Mesendoderm (in vitro differentiated cells): ENCODE data around the gene YPEL1.
"Not testable (repeated sequence)": the region's sequence is repeated elsewhere in the genome, so short reads cannot be mapped to it uniquely, and the experiment has no call there.

Experiments used
- DNase-seq: peaks from one replicate; pipeline ENCODE4 v3.0.0; 2013
- H2AK5ac ChIP-seq: 2 replicates; pipeline ENCODE4 v1.6.1; 2013; ENCODE audit warnings: low read length, inconsistent platforms
- H2BK120ac ChIP-seq: 2 replicates; pipeline ENCODE4 v1.6.1; 2013; ENCODE audit warnings: low read depth, mild to moderate bottlenecking, low read length, moderate library complexity, mixed read lengths
- H2BK15ac ChIP-seq: replicated peaks from 2 replicates; pipeline ENCODE4 v1.6.1; 2013; ENCODE audit warnings: low read depth, mild to moderate bottlenecking, moderate library complexity
- H2BK5ac ChIP-seq: 2 replicates; pipeline ENCODE4 v1.6.1; 2013; ENCODE audit warnings: low read length, inconsistent platforms
- H3K18ac ChIP-seq: 2 replicates; pipeline ENCODE4 v1.6.1; 2013; ENCODE audit warnings: mild to moderate bottlenecking, low read length, mixed read lengths
- H3K23ac ChIP-seq: one replicate; pipeline ENCODE4 v1.6.1; 2013; ENCODE audit warnings: low read length
- H3K27ac ChIP-seq: 2 replicates; pipeline ENCODE4 v1.5.1; 2013; ENCODE audit warnings: low read depth, mild to moderate bottlenecking, inconsistent platforms, low read length, moderate library complexity
- H3K27me3 ChIP-seq: 2 replicates; pipeline ENCODE4 v1.6.1; 2013; ENCODE audit warnings: low read length, control low read depth, mild to moderate bottlenecking, inconsistent platforms; ENCODE audit not compliant: insufficient read depth, poor library complexity
- H3K36me3 ChIP-seq: 2 replicates; pipeline ENCODE4 v1.6.1; 2013; ENCODE audit warnings: low read length, inconsistent platforms; ENCODE audit not compliant: control insufficient read depth, insufficient read depth
- H3K4ac ChIP-seq: one replicate; pipeline ENCODE4 v1.6.1; 2013; ENCODE audit warnings: low read depth, mild to moderate bottlenecking, low read length, moderate library complexity
- H3K4me1 ChIP-seq: 2 replicates; pipeline ENCODE4 v1.6.1; 2013; ENCODE audit warnings: low read depth, low read length, inconsistent platforms; ENCODE audit not compliant: control insufficient read depth
- H3K4me2 ChIP-seq: 2 replicates; pipeline ENCODE4 v1.6.1; 2013; ENCODE audit warnings: low read length
- H3K4me3 ChIP-seq: 2 replicates; pipeline ENCODE4 v1.5.1; 2013; ENCODE audit warnings: mild to moderate bottlenecking, low read length
- H3K56ac ChIP-seq: one replicate; pipeline ENCODE4 v1.6.1; 2013; ENCODE audit warnings: low read length
- H3K79me1 ChIP-seq: 2 replicates; pipeline ENCODE4 v1.6.1; 2013; ENCODE audit warnings: low read length, inconsistent platforms
- H3K79me2 ChIP-seq: 2 replicates; pipeline ENCODE4 v1.6.1; 2013; ENCODE audit warnings: mild to moderate bottlenecking, low read length; ENCODE audit not compliant: control insufficient read depth, insufficient read depth
- H3K9ac ChIP-seq: 2 replicates; pipeline ENCODE4 v1.6.1; 2013; ENCODE audit warnings: low read length, inconsistent platforms
- H4K5ac ChIP-seq: one replicate; pipeline ENCODE4 v1.6.1; 2013; ENCODE audit warnings: low read length
- H4K8ac ChIP-seq: one replicate; pipeline ENCODE4 v1.6.1; 2013; ENCODE audit warnings: low read depth, mild to moderate bottlenecking, control low read depth, low read length, moderate library complexity
- WGBS: extraction: QIAGEN DNeasy Blood & Tissue Kit; methylation state at CpG from one replicate; pipeline ENCODE4 v1.1.7; 2013; ENCODE audit warnings: low lambda C conversion rate, missing lambda C conversion rate; ENCODE audit not compliant: insufficient coverage; ENCODE audit errors: extremely low coverage; 5-methylcytosine and 5-hydroxymethylcytosine counted together

YPEL1 gene

DNA sequence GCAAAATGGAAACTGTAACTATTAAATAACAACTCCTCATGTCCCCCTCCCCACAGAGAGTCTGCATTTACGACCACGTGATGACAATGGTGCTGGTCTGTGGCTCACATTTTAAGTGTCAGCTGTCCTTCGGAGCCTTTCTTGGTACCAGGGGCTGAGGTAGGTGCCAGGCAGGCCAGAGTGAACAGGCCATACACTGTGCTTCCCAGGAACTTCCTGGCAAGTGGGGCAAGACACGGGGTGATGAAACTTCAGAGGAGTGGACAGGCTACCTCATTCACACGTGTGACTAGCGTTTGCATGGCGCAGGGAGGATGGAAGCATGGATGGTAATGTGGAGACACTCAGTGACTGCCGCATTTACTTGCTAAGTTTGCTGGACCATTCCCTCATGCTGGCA, 10.4 kb upstream of the YPEL1 start:
- no peak overlapping the region for H2BK15ac ChIP-seq
- no peak overlapping the region for H2BK5ac ChIP-seq
- no peak for DNase-seq
- no peak overlapping the region for H3K27ac ChIP-seq
- no peak overlapping the region for H3K18ac ChIP-seq
- H4K8ac ChIP-seq: no peak overlapping the region
- H3K9ac ChIP-seq: no peak overlapping the region
- H3K4me2 ChIP-seq: no peak overlapping the region
- no peaks in the 10 kb centered on the region for H3K79me2 ChIP-seq
- no peaks in the 10 kb centered on the region for H3K27me3 ChIP-seq
- H3K56ac ChIP-seq: no peak overlapping the region
- no peak overlapping the region for H3K4me3 ChIP-seq
- no peaks in the 10 kb centered on the region for H3K79me1 ChIP-seq
- no CpG with 5 or more reads among the region's 8 CpGs for WGBS
- no peak overlapping the region for H4K5ac ChIP-seq
- no peak overlapping the region for H2BK120ac ChIP-seq
- H3K4me1 ChIP-seq: no peaks in the 10 kb centered on the region
- H2AK5ac ChIP-seq: no peak overlapping the region
- H3K36me3 ChIP-seq: no peaks in the 10 kb centered on the region
- H3K23ac ChIP-seq: no peak overlapping the region
- H3K4ac ChIP-seq: no peak overlapping the region

GRCh38 chr22:21744917-21745316, 9.3 kb upstream of the YPEL1 start:
- not testable (repeated sequence) for H3K27ac ChIP-seq
- WGBS: no CpG with 5 or more reads among the region's 6 CpGs

DNA sequence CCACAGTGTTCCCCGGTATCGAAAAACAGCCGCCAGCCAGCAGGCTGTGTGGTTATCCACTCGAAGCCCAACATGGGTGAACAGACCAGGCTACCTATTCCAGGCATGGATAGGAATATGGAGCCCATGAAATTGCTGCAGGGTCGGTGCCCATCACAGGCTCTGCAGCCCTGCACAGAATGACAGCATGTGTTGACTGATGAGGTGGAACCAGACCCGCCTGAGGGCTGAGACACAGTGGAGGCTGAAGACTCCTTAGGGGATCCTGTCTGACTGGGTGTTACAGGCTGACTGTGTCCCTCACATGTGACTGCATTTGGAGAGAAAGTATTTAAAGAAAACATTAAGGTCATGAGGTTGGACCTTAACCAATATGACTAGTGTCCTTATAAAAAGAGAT, 6.2 kb upstream of the YPEL1 start:
- WGBS: no CpG with 5 or more reads among the region's 6 CpGs
- no peaks in the 10 kb centered on the region for H3K27me3 ChIP-seq
- no peak overlapping the region for H3K56ac ChIP-seq
- no peak for DNase-seq
- H4K8ac ChIP-seq: no peak overlapping the region
- H3K4me2 ChIP-seq: no peak overlapping the region
- H3K9ac ChIP-seq: no peak overlapping the region
- H3K27ac ChIP-seq: no peak overlapping the region
- H2BK120ac ChIP-seq: no peak overlapping the region
- no peak overlapping the region for H3K23ac ChIP-seq
- H2BK15ac ChIP-seq: no peak overlapping the region
- no peak overlapping the region for H3K18ac ChIP-seq
- H3K4me1 ChIP-seq: no peaks in the 10 kb centered on the region
- no peak overlapping the region for H3K4me3 ChIP-seq
- no peak overlapping the region for H2BK5ac ChIP-seq
- no peak overlapping the region for H3K4ac ChIP-seq
- no peaks in the 10 kb centered on the region for H3K79me2 ChIP-seq
- no peaks in the 10 kb centered on the region for H3K36me3 ChIP-seq
- H2AK5ac ChIP-seq: no peak overlapping the region
- H3K79me1 ChIP-seq: no peaks in the 10 kb centered on the region
- H4K5ac ChIP-seq: no peak overlapping the region

More at GRCh38 chr22:21744917-21745316, 9.3 kb upstream of the YPEL1 start:
- H2BK15ac ChIP-seq, H2BK120ac ChIP-seq, H3K27me3 ChIP-seq, H3K4ac ChIP-seq, H2BK5ac ChIP-seq, H3K23ac ChIP-seq, H3K18ac ChIP-seq, H3K56ac ChIP-seq, DNase-seq, H4K5ac ChIP-seq, H3K4me1 ChIP-seq, H3K79me2 ChIP-seq, H2AK5ac ChIP-seq, H3K9ac ChIP-seq, H3K4me2 ChIP-seq, H3K79me1 ChIP-seq, H3K36me3 ChIP-seq, H3K4me3 ChIP-seq, H4K8ac ChIP-seq: not testable (repeated sequence)

- Histone ChIP-seq H3K4ac (no peak overlapping the region), H4K5ac (no peak overlapping the region), H2BK120ac (no peak overlapping the region), H3K18ac (no peak overlapping the region), H3K36me3 (no peaks in the 10 kb centered on the region), H3K79me1 (no peaks in the 10 kb centered on the region), H3K4me2 (no peak overlapping the region), H3K9ac (no peak overlapping the region), H3K4me1 (no peaks in the 10 kb centered on the region), H2AK5ac (no peak overlapping the region), H3K56ac (no peak overlapping the region), H2BK15ac (no peak overlapping the region), H4K8ac (no peak overlapping the region), H3K27ac (no peak overlapping the region), H3K79me2 (no peaks in the 10 kb centered on the region), H3K4me3 (no peak overlapping the region), H3K23ac (no peak overlapping the region), H2BK5ac (no peak overlapping the region), H3K27me3 (no peaks in the 10 kb centered on the region)
- no CpG with 5 or more reads among the region's 10 CpGs for WGBS
- DNase-seq: no peak
These were observed 5.5 kb upstream of the YPEL1 start for GRCh38 chr22:21741059-21741458.

DNA sequence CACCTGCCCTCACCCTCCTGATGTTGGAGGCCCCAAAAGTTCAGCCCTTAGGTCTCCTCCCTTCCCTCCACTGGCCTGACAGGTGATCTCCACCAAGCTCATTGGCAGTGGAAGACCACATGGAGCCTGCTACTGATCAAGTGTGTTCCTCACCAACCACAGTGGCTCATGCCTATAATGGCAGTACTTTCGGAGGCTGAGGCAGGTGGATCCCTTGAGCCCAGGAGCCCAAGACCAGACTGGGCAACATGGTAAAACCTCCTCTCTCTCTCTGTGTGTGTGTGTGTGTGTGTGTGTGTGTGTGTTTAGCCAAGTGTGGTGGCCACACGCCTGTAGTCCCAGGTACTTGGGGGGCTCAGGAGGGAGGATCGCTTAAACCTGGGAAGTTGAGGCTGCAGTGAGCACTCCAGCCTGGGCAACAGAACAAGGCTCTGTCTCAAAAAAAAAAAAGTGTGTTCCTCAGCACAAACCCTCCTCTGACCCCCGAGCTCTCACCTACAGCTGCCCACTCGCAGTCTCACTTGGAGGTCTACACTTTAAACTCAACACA, 4.3 kb upstream of the YPEL1 start:
- Histone ChIP-seq H3K27me3 (no peaks in the 10 kb centered on the region), H3K56ac (no peak overlapping the region), H3K9ac (no peak overlapping the region), H3K4me1 (peaks cover 2% of the 10 kb centered on the region), H4K8ac (no peak overlapping the region), H2BK5ac (no peak overlapping the region), H2BK15ac (no peak overlapping the region), H2AK5ac (no peak overlapping the region), H3K27ac (no peak overlapping the region), H3K36me3 (no peaks in the 10 kb centered on the region), H4K5ac (no peak overlapping the region), H3K79me1 (no peaks in the 10 kb centered on the region), H3K18ac (no peak overlapping the region), H3K79me2 (no peaks in the 10 kb centered on the region), H3K4ac (no peak overlapping the region), H3K23ac (no peak overlapping the region), H2BK120ac (no peak overlapping the region), H3K4me3 (no peak overlapping the region), H3K4me2 (no peak overlapping the region)
- WGBS: no CpG with 5 or more reads among the region's 5 CpGs
- DNase-seq: no peak

GRCh38 chr22:21738966-21739365, 3.4 kb upstream of the YPEL1 start:
- no peaks in the 10 kb centered on the region for H3K27me3 ChIP-seq

More at GRCh38 chr22:21738966-21739365, 3.4 kb upstream of the YPEL1 start:
- no peak overlapping the region for H3K4ac ChIP-seq
- no peak overlapping the region for H2BK15ac ChIP-seq
- H3K4me3 ChIP-seq: no peak overlapping the region
- no peak overlapping the region for H3K27ac ChIP-seq
- no peaks in the 10 kb centered on the region for H3K79me1 ChIP-seq
- H2BK5ac ChIP-seq: no peak overlapping the region
- no peaks in the 10 kb centered on the region for H3K79me2 ChIP-seq
- H3K4me1 ChIP-seq: peaks cover 2% of the 10 kb centered on the region
- WGBS: no CpG with 5 or more reads among the region's 7 CpGs
- no peaks in the 10 kb centered on the region for H3K36me3 ChIP-seq
- no peak overlapping the region for H3K23ac ChIP-seq
- H2AK5ac ChIP-seq: no peak overlapping the region
- H4K8ac ChIP-seq: no peak overlapping the region
- no peak overlapping the region for H3K18ac ChIP-seq
- no peak overlapping the region for H3K56ac ChIP-seq
- H4K5ac ChIP-seq: no peak overlapping the region
- no peak overlapping the region for H3K4me2 ChIP-seq
- H3K9ac ChIP-seq: no peak overlapping the region
- DNase-seq: no peak
- no peak overlapping the region for H2BK120ac ChIP-seq
